CD4-positive, alpha-beta T cell treated with Interleukin-1 beta for 1 hour (primary cell): ENCODE results near the gene S100A9.

Experiments used
- DNase-seq, 2 donors: peaks; one replicate each; pipeline ENCODE4 v3.0.0-alpha.2; 2020 to 2022

The S100A9 gene

DNA sequence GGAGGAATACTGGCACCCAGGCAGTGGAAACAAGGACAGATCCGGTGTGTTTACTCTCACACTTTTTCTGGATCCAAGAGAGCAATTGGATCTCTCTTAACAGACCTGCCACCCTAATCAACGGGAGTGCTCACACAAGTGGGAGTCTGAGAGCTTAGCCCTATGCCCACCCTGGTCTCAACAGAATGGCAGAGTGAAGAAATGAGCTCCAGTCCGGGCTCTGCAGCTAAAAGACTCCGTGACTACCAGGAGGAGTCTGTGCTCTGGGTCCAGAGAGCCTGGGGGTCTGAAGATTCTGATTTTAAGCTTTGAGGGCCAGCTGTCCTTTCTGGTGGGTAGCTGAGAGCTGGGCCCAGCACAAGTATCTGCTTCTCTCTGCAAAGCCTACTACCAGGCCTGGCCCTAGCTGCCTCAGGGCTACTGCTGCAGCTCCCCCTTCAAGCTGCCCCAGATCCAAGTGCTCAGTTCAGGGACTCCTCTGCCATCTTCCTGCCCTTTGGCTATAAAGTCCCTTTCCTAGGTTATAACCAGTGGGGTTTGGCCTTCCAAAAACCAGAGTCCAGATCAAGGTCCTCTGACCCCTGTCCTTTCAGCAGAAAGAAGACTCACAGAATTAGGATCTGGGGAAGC lies 3.9 kb downstream of the S100A9 start:
- no peak for DNase-seq

- DNase-seq = no peak
Observed at GRCh38 chr1:153362187-153362775, 4.6 kb downstream of the S100A9 start.

DNA sequence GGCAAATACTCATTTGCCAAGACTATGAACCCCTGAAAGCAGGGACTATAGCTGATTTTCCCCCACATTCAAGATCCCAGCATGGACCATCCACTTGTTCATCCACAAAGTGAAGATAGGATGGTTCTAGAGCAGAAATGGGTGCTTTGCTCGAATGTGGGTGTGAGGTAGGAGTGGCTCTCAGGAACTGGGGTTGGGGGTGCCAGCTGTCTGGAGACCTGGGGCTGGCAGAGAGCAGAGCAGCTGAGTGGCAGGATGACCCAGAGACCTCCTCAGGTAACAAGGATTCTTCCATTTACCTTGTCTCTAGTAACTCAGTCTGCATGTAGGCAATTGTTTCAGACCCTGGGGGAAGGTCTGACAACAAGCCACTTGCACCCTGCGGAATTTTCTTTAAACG lies 6.0 kb downstream of the S100A9 start:
- no peak for DNase-seq

DNA sequence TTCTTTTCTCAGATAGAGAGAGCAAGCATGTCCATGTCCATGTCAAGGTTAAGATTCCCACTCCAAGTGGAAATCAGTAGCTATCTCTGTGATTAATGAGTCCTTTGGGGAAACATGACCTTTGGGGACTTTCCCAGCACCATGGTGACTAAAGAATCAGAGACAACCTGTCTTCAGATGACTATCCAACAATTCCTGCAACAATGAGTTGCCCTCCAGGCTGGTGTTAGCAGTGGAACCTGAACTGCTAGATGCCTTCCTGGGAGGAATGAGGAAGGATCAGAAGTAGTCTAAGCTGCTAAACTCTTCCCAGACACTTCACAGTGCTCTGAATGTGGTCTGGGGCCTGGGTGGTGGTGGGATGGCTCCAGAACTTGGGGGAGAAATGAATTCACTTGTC lies 6.5 kb downstream of the S100A9 start:
- DNase-seq = no peak

DNA sequence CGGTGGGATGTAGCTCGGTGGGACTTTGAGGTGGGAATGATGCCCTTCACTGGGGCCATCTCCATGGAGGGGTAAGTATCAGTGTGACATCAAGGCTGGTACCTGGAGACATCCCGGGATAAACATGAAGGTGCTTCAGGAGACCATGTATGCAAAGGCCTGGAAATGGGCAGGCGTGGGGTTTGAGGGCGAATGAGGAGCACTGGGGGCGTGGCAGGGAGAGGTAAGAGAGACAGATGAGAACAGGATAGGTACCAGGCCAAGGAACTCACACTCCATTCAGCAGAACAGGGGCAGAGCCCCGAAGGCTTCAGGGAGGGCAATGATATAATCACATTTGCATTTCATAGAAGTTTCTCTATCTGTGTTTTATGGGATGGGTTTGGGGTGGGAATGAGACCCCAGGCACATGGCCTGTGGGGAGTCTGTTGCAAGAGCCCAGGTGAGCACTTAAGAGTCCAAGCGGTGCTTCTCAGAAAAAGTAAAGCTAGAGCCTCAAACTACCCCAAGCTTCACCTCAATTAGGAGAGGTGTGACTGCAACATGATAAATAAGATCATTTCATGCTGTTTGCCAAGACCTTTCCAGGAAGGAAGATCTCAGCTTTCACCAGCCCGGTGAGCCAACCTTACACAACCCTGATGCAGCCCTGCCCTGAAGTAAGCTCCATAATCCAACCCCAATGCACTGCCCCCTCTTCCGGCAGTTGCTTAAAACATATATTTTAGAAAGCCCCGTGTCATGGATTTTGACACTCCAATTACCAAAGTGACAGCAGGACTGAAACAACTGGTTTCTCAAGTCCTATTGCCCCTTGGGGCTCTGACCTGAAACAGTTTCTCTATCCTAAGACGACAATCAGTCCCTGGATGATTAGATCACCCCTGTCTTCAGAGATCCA lies 7.4 kb downstream of the S100A9 start:
- no peak for DNase-seq

DNA sequence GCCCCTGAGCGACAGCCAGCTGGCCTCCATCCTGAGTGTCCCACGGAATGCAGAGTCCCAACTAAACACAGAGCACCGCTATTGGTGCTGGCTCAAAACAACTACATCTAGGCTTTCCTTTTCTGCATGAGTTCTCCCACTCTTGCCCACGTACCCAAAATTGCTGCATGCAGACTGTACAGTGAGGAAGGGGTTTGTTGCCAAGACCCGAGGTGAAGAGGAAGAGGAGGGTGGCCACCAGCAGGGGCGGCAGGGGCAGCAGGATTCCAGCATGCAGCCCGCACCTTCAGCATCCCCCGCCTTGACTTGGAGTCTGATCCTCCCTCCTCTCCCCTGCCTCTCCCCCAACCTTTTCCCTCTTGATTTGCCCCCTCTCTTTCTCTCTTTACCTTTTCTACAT lies 8.0 kb downstream of the S100A9 start:
- DNase-seq = no peak

DNA sequence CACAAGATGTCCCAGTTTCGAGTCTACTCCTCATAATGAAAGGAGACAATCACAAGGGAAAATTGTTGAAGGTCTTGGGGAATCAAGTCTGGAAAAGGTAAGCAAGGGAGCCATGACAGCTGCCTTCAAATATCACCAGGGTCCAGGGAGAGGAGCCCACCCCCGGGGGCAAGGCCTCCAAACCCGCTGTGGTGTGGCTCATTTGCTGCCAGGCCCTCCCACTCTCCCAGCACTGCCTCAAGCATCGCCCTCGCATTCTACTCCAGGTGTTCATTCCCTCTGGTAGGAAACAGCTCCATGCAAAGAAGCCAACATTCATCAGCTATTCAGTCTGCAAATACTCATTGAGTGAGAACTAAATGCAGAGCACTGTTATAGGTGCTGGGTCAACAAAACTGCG lies 8.6 kb downstream of the S100A9 start:
- no peak for DNase-seq

DNA sequence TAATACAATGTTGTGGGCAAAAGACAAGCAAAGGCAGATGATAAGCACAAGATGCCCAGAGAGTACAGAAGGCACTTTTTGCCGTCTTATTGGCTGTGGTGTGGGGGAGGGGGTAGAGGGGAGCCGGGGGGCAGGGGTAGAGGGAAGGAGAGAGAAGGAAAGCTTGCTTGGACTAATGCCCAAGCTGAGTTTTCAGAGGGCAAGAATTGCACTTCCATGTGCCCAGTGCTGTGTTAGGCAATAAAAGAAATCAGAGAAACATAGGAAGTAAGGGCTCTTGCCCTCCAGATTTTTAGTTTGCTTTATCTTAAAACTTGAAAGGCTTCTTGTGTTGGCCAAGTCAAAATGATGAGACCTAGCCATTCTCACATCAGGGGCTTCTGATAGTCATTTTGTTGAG lies 9.4 kb downstream of the S100A9 start:
- no peak for DNase-seq

- no peak for DNase-seq
Observed at GRCh38 chr1:153368495-153368894, 10.8 kb downstream of the S100A9 start.

- no peak for DNase-seq
Observed at GRCh38 chr1:153370146-153370545, 12.5 kb downstream of the S100A9 start.

- no peak for DNase-seq
Observed at GRCh38 chr1:153371231-153371630, 13.6 kb downstream of the S100A9 start.

DNA sequence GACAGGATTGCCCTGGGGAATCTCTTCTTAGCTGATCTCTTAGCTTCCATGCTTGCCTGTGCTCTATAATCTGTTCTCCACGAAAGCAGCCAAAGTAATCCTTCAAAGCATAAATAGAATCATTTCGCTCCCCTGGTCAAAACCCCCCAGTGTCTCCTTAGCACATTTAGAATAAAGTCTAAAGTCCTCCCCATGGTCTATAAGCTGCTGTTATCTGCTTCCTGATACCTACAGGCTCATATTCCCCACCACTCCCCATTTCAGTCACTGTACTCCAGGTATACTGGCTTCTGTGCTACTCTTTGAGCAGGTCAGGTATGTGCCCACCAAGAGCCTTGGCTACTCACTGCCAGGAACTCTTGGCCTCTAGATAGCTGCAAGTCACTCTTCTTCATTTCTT lies 14.9 kb downstream of the S100A9 start:
- DNase-seq = no peak

DNA sequence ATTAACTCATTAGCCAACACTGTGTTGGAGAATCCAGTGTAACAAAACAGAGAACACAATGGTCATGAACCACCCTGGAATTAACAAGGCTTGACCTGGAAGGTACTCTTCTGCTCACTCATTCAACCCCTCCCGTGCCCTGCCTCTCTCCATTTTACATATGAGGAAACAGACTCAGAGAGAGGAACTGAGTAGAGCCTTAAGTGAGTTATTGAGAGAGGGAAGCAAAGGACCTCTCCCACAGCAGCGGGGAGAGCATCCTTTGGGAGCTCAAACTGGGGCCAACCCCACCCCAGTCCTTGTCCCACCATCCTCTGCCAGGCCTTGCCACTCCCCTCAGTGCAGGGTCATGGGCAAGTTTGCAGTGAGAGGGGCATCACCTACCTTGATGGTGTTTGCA lies 16.4 kb downstream of the S100A9 start:
- no peak for DNase-seq

DNA sequence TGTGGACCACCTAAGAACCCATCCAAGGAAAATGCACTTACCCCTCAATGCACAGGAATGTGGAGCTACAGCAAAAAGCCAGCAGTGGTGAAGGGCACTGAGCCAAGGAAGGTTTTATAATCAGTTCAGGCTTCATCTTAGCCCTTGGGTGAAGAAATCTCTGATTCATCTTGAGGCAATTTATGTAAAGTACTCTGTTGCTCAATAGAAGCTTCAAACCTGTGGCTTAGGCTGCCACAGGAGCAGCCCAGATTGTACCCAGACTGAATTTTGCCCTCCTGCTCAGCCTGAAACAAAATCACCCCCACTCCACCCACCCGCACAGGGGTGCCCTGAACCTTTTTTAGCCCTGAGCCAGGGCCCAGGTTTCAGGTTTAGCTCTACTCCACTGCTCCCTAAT lies 17.9 kb downstream of the S100A9 start, which contains the start of gene S100A12:
Gene S100A12 (minus strand): TSS at position 111 of the 400 bp plus-strand sequence. CDS start 1,029 bp downstream, outside the sequence.
- DNase-seq = no peak

- no peak for DNase-seq
Observed at GRCh38 chr1:153379591-153379990, 21.9 kb downstream of the S100A9 start.

- DNase-seq = no peak
Observed at GRCh38 chr1:153380711-153381110, 23.1 kb downstream of the S100A9 start.

DNA sequence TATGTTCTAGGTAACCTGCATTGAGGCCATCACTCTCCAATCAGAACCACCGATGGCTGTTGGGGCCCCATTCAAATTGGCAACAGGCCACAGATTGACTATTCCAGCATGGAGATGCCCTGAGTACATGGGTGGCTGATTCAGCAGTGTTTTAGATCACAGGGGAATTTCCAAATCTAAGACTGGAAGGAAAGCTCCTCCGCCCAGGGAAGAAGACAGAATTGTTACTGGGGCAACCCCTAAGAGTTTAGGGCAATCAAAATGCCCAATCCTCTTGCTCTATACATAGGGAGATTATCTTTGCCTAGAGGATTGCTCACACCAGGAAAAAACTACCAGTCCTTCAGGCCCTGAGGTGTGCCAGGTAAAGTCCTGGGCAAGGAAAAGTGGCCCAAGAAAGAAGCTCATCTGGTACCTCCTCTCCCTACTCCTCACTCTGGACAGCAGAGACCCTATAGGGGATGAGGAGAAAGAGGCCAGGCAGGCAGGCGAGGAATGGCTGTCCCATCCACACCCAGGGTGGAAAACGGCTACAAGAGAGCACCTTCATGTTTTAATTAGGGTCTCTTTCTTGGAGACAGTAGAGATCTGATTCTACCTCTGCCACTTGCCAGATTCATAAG lies 27.4 kb downstream of the S100A9 start:
- no peak for DNase-seq

GRCh38 chr1:153386500-153386901 lies 28.8 kb downstream of the S100A9 start:
- DNase-seq = peak in 1 of 2 donors; percentile 48

- DNase-seq = no peak
Observed at GRCh38 chr1:153387001-153387400, 29.3 kb downstream of the S100A9 start.

- DNase-seq = no peak
Observed at GRCh38 chr1:153387785-153388184, 30.1 kb downstream of the S100A9 start.

- DNase-seq = no peak
Observed at GRCh38 chr1:153389401-153389800, 31.7 kb downstream of the S100A9 start.

- no peak for DNase-seq
Observed at GRCh38 chr1:153389973-153390879, 32.6 kb downstream of the S100A9 start.
